ENCODE data around the gene PRKAR2A. TPM values are rescaled to one million over a fixed set of nuclear protein-coding genes. Genes with fewer than 3 reads are reported as not detected.

Gene PRKAR2A
- total RNA-seq, 1 donor from 2014 or later: 148 TPM

DNA sequence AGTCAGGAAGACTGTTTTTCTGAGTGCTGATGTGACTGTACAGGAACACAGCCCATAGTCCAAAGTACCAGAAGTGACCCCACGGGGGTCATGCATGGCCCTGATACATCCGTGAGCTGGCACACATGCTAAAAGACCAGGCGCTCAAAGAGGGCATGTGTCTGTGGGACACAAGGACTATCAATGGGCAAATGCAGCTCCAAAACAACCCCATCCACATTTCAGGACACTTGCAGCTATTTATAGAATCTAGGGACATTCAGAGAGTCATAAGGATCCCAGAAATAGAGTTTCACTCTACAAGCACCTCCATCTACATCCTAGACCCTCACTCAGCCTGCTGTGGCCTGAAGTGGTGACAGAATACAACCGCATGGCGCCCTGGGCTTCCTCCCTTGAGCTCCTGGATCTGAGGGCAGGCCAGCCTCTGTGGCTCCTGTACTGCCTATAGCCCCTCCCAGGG is 34.0 kb upstream of the PRKAR2A start:
- intact Hi-C loops (cut with DNase I): no loop called here
- no peaks in the 10 kb centered on the region for H3K4me1 ChIP-seq
- H3K9me3 ChIP-seq: no peaks in the 10 kb centered on the region
- TF ChIP-seq, protein P1, sequence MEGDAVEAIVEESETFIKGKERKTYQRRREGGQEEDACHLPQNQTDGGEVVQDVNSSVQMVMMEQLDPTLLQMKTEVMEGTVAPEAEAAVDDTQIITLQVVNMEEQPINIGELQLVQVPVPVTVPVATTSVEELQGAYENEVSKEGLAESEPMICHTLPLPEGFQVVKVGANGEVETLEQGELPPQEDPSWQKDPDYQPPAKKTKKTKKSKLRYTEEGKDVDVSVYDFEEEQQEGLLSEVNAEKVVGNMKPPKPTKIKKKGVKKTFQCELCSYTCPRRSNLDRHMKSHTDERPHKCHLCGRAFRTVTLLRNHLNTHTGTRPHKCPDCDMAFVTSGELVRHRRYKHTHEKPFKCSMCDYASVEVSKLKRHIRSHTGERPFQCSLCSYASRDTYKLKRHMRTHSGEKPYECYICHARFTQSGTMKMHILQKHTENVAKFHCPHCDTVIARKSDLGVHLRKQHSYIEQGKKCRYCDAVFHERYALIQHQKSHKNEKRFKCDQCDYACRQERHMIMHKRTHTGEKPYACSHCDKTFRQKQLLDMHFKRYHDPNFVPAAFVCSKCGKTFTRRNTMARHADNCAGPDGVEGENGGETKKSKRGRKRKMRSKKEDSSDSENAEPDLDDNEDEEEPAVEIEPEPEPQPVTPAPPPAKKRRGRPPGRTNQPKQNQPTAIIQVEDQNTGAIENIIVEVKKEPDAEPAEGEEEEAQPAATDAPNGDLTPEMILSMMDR (IDR thresholded peaks at IDR 0.05): no peak
- no peak overlapping the region for H3K4me3 ChIP-seq
- peaks cover 29 to 45% of the 10 kb centered on the region in 2 donors for H3K36me3 ChIP-seq
- no peaks in the 10 kb centered on the region for H3K27me3 ChIP-seq
- H3K27ac ChIP-seq: no peak overlapping the region
- DNase-seq (ENCODE audit: low spot score in 2 of 2): no peak

DNA sequence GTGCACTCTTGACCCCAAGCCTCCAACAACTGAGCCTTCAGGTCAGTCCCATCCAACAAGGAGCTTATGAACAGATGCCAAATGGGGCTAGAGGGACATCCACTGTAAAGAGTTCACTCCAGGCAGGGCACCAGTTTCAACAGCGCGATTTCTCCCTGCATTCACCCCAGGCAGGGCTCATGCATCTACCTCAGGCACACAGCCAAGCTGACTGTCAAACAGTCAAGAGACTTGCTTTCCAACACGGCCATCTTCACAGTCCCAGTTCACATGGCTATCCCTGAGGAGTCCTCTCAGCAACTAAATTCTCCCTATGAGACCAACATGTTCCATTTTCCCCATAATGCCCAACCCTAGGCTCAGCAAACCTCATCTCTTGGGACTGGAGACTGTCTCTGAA is 33.3 kb upstream of the PRKAR2A start:
- H3K27ac ChIP-seq: no peak overlapping the region
- H3K9me3 ChIP-seq: no peaks in the 10 kb centered on the region
- no peaks in the 10 kb centered on the region for H3K4me1 ChIP-seq
- no peak overlapping the region for H3K4me3 ChIP-seq
- intact Hi-C loops (cut with DNase I): no loop called here
- no peaks in the 10 kb centered on the region for H3K27me3 ChIP-seq
- no peak for DNase-seq (ENCODE audit: low spot score in 2 of 2)
- peaks cover 29 to 45% of the 10 kb centered on the region in 2 donors for H3K36me3 ChIP-seq
- TF ChIP-seq, protein P1 (IDR thresholded peaks at IDR 0.05): no peak

DNA sequence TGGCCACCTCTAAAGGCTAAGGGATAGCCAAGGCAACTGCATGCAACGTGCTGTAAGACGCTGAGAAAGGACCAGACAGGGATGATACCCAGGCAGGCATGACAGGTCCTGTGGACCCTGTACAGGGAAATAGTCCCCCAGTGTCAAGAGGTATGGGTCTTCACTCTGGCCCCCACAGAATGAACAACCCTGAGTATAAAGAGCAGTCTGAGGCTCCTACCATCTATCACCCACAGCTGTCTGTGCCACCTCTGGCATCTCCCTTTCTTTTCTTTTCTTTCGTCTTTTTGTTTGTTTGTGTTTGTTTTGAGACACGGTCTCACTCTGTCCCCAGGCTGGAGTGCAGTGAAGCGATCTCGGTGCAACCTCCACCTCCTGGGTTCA is 32.3 kb upstream of the PRKAR2A start:
- Histone ChIP-seq H3K4me3 (no peak overlapping the region), H3K36me3 (peaks cover 25 to 42% of the 10 kb centered on the region in 2 donors), H3K9me3 (no peaks in the 10 kb centered on the region), H3K4me1 (no peaks in the 10 kb centered on the region), H3K27ac (no peak overlapping the region), H3K27me3 (no peaks in the 10 kb centered on the region)
- intact Hi-C loops (cut with DNase I): no loop called here
- TF ChIP-seq, protein P1 (IDR thresholded peaks at IDR 0.05): no peak
- no peak for DNase-seq (ENCODE audit: low spot score in 2 of 2)

DNA sequence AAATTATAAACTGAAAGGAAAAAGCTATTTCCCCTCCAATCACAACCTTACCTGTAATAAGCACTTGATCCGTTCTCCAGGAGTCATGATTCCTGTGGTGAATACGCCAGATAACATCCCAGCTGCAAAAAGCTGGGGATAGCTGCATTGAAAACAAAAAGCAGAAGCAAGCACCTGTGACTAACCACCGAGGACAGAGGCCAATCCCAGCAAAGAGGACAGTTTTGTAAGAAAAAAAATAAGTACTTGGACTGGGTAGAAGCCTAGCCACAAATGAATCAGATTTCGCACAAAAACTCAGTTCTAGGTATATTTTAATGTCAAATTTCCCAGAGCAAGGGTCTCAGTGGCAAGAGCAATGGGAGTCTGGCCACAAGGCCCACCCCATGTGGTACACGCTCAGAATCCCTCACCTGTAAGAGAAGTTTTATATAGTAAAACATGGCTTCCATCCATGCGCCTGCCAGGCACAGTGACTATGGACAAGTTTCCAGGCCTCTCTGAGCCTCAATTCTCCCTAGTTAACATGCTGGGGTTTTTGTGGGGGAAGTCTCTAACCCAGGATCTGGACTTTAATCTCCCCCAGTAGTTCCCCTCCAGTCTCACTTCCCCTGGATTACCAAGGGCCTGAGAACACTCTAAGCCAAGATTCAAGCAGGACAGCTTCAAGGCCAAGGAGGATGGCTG is 31.8 kb upstream of the PRKAR2A start:
- H3K27ac ChIP-seq: no peak overlapping the region
- intact Hi-C loops (cut with DNase I): no loop called here
- H3K4me3 ChIP-seq: no peak overlapping the region
- TF ChIP-seq, protein P1 (IDR thresholded peaks at IDR 0.05): no peak
- no peak for DNase-seq (ENCODE audit: low spot score in 2 of 2)
- H3K4me1 ChIP-seq: no peaks in the 10 kb centered on the region
- H3K36me3 ChIP-seq: peaks cover 22 to 41% of the 10 kb centered on the region in 2 donors
- no peaks in the 10 kb centered on the region for H3K27me3 ChIP-seq
- H3K9me3 ChIP-seq: no peaks in the 10 kb centered on the region

DNA sequence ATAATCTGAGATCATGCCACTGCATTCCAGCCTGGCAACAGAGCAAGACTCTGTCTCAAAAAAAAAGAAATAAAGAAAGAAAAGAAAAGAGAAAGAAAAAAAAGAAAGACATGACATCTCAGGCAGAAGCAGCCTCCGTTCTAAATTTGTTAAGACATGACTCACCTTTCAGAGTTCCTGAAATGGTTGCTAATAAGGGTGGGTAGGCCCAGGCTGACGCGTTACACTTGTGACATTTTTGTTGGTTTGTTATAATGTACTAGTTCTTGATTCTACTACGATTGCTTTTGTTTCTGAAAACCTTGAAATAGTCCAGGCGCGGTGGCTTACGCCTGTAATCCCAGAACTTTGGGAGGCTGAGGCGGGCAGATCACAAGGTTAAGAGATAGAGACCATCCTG is 30.0 kb upstream of the PRKAR2A start:
- H3K4me3 ChIP-seq: no peak overlapping the region
- H3K36me3 ChIP-seq: peaks cover 25 to 29% of the 10 kb centered on the region in 2 donors
- no peak for DNase-seq (ENCODE audit: low spot score in 2 of 2)
- TF ChIP-seq, protein P1 (IDR thresholded peaks at IDR 0.05): no peak
- no peak overlapping the region for H3K27ac ChIP-seq
- intact Hi-C loops (cut with DNase I): no loop called here
- H3K9me3 ChIP-seq: no peaks in the 10 kb centered on the region
- no peaks in the 10 kb centered on the region for H3K4me1 ChIP-seq
- H3K27me3 ChIP-seq: no peaks in the 10 kb centered on the region

Data from ascending aorta (tissue), 2 donors.